Measurements from ENCODE around the gene CBLL1. TPM values are rescaled to one million over a fixed set of nuclear protein-coding genes. Genes with fewer than 3 reads are reported as not detected.

CBLL1 gene
- total and polyA plus RNA-seq, 2 experiments from 2014 or later = 11.9 to 38.2 TPM

- H3K4me3 ChIP-seq = no peak overlapping the region
These were observed 44.3 kb downstream of the CBLL1 start for GRCh38 chr7:107788216-107788615.

GRCh38 chr7:107788662-107789061 is 44.7 kb downstream of the CBLL1 start:
- WGBS, 2 experiments (ENCODE audit: low coverage in 1 of 2, low lambda C conversion rate in 2 of 2, missing lambda C conversion rate in 2 of 2) = 21 to 33% methylated on average over 2 to 3 of the region's 3 CpGs
- Histone ChIP-seq H3K79me2 (ENCODE audit: insufficient read depth) (no peaks in the 10 kb centered on the region), H3K4me2 (ENCODE audit: unreplicated experiment) (no peak overlapping the region), H3K4me3 (no peak overlapping the region), H3K36me3 (ENCODE audit: low read depth) (no peaks in the 10 kb centered on the region), H3K4me1 (ENCODE audit: insufficient read depth) (no peaks in the 10 kb centered on the region), H3K27me3 (replicated peaks; ENCODE audit: insufficient read depth) (peaks cover 36% of the 10 kb centered on the region), H3F3A (ENCODE audit: insufficient read depth) (no peaks in the 10 kb centered on the region), H4K20me1 (ENCODE audit: insufficient read depth) (no peaks in the 10 kb centered on the region), H2AFZ (no peak overlapping the region), H3K9ac (no peak overlapping the region), H3K9me2 (ENCODE audit: insufficient read depth) (no peaks in the 10 kb centered on the region), H3K27ac (no peak overlapping the region), H3K9me3 (ENCODE audit: low read depth) (no peaks in the 10 kb centered on the region)
- DNase-seq = no peak
- TF ChIP-seq EZH2 (IDR thresholded peaks at IDR 0.05; ENCODE audit: insufficient read depth, poor library complexity, severe bottlenecking) = no peak
- TF ChIP-seq EZH2phosphoT487 (IDR thresholded peaks at IDR 0.05; ENCODE audit: insufficient read depth, low read depth) = no peak
- in situ Hi-C loops (cut with MboI) = no loop called here

More at GRCh38 chr7:107788216-107788615, 44.3 kb downstream of the CBLL1 start:
- Histone ChIP-seq H3K9me2 (ENCODE audit: insufficient read depth) (no peaks in the 10 kb centered on the region), H3K79me2 (ENCODE audit: insufficient read depth) (no peaks in the 10 kb centered on the region), H3K27ac (no peak overlapping the region), H3K9me3 (ENCODE audit: low read depth) (no peaks in the 10 kb centered on the region), H3F3A (ENCODE audit: insufficient read depth) (no peaks in the 10 kb centered on the region), H4K20me1 (ENCODE audit: insufficient read depth) (no peaks in the 10 kb centered on the region), H2AFZ (no peak overlapping the region), H3K4me2 (ENCODE audit: unreplicated experiment) (no peak overlapping the region), H3K4me1 (ENCODE audit: insufficient read depth) (no peaks in the 10 kb centered on the region), H3K9ac (no peak overlapping the region), H3K36me3 (ENCODE audit: low read depth) (no peaks in the 10 kb centered on the region), H3K27me3 (replicated peaks; ENCODE audit: insufficient read depth) (peaks cover 33% of the 10 kb centered on the region; the same call in 1 of the 2 replicates)
- DNase-seq = no peak
- no peak for TF ChIP-seq EZH2 (IDR thresholded peaks at IDR 0.05; ENCODE audit: insufficient read depth, poor library complexity, severe bottlenecking)
- no peak for TF ChIP-seq EZH2phosphoT487 (IDR thresholded peaks at IDR 0.05; ENCODE audit: insufficient read depth, low read depth)
- WGBS, 2 experiments (ENCODE audit: low coverage in 1 of 2, low lambda C conversion rate in 2 of 2, missing lambda C conversion rate in 2 of 2) = 5 to 7% methylated on average over 1 of the region's 1 CpG
- in situ Hi-C loops (cut with MboI) = no loop called here

- Histone ChIP-seq H2AFZ (no peak overlapping the region), H3K36me3 (ENCODE audit: low read depth) (no peaks in the 10 kb centered on the region), H3K27ac (no peak overlapping the region), H3K9ac (no peak overlapping the region), H3K9me2 (ENCODE audit: insufficient read depth) (no peaks in the 10 kb centered on the region), H3K79me2 (ENCODE audit: insufficient read depth) (no peaks in the 10 kb centered on the region), H3K9me3 (ENCODE audit: low read depth) (no peaks in the 10 kb centered on the region), H3K4me1 (ENCODE audit: insufficient read depth) (no peaks in the 10 kb centered on the region), H3K4me2 (ENCODE audit: unreplicated experiment) (no peak overlapping the region), H4K20me1 (ENCODE audit: insufficient read depth) (no peaks in the 10 kb centered on the region), H3K27me3 (replicated peaks; ENCODE audit: insufficient read depth) (peaks cover 46% of the 10 kb centered on the region), H3F3A (ENCODE audit: insufficient read depth) (no peaks in the 10 kb centered on the region), H3K4me3 (no peak overlapping the region)
- no peak for TF ChIP-seq EZH2phosphoT487 (IDR thresholded peaks at IDR 0.05; ENCODE audit: insufficient read depth, low read depth)
- TF ChIP-seq EZH2 (IDR thresholded peaks at IDR 0.05; ENCODE audit: insufficient read depth, poor library complexity, severe bottlenecking) = no peak
- WGBS, 2 experiments (ENCODE audit: low coverage in 1 of 2, low lambda C conversion rate in 2 of 2, missing lambda C conversion rate in 2 of 2) = 74 to 76% methylated on average over 6 of the region's 6 CpGs
- no peak for DNase-seq
- in situ Hi-C loops (cut with MboI) = no loop called here
These were observed 45.7 kb downstream of the CBLL1 start for GRCh38 chr7:107789647-107790046.

DNA sequence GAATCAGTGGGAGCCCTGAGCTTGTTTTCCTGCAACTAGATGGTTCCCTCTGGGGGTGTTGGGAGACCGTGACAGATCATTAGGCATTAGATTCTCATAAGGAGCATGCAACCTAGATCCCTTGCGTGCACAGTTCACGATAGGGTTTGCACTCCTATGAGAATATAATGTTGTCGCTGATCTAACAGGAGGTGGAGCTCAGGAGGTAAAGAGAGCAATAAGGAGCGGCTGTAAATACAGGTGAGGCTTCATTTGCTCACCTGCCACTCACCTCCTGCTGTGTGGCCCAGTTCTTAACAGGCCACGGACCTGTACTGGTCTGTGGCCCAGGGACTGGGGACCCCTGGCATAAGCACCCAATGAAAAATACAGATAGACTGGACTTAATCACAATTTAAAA is 48.4 kb downstream of the CBLL1 start:
- no peaks in the 10 kb centered on the region for H3K36me3 ChIP-seq (ENCODE audit: low read depth)
- no peaks in the 10 kb centered on the region for H3K9me3 ChIP-seq (ENCODE audit: low read depth)
- no peak for TF ChIP-seq EZH2 (IDR thresholded peaks at IDR 0.05; ENCODE audit: insufficient read depth, poor library complexity, severe bottlenecking)
- H3K9ac ChIP-seq = no peak overlapping the region
- H3F3A ChIP-seq (ENCODE audit: insufficient read depth) = no peaks in the 10 kb centered on the region
- peaks cover 28% of the 10 kb centered on the region for H3K27me3 ChIP-seq (replicated peaks; ENCODE audit: insufficient read depth)
- no peaks in the 10 kb centered on the region for H4K20me1 ChIP-seq (ENCODE audit: insufficient read depth)
- H2AFZ ChIP-seq = no peak overlapping the region
- H3K9me2 ChIP-seq (ENCODE audit: insufficient read depth) = no peaks in the 10 kb centered on the region
- H3K4me3 ChIP-seq = no peak overlapping the region
- no peak overlapping the region for H3K4me2 ChIP-seq (ENCODE audit: unreplicated experiment)
- H3K79me2 ChIP-seq (ENCODE audit: insufficient read depth) = no peaks in the 10 kb centered on the region
- H3K27ac ChIP-seq = no peak overlapping the region
- no peaks in the 10 kb centered on the region for H3K4me1 ChIP-seq (ENCODE audit: insufficient read depth)
- DNase-seq = no peak
- WGBS, 2 experiments (ENCODE audit: low coverage in 1 of 2, low lambda C conversion rate in 2 of 2, missing lambda C conversion rate in 2 of 2) = 60% methylated on average over 6 of the region's 6 CpGs
- in situ Hi-C loops (cut with MboI) = no loop called here
